ENCODE results near the gene PFKL.

The PFKL gene

DNA sequence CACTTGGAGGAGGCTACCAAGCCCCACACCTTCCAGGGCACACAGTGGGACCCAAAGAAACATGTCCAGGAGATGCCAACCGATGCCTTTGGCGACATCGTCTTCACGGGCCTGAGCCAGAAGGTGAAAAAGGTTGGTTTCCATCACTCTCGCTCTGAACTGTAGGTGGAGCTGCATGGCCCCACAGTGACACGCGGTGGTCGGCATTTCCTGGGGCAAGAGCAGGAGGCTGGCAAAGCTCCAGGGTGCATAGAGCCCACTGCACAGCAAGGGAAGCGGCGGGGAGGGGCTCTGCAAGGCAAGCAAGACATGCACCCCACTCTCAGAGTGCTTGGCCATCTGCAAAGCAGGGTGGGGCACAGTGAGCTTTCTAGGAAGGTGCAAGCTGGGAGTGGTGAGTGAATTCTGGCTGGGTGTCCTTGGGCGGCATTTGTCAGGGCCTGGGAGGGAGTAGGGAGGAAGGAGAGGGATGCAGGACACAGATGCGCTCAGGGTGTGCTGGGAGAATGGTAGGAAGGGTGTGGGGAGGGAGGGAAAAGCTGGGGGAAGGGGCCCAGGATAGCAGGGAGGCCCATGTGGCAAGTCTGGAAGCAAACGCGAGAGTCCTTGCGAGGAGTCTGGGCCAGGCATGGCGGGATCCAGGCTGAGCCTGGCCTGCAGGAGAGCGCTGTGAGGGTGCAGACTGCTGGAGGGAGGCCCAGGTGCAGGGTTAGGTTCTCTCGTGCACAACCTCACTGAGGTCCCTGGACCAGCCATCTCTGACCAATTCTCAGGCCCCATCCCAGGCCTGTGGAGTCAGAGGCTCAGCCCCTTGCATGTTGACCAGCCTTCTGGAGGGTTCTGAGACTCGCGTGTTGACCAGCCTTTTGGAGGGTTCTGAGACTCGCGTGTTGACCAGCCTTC is 64.5 kb downstream of the PFKL start:
- DNase-seq (ENCODE audit: extremely low read depth, low read depth): no peak
- TF ChIP-seq, protein P1, sequence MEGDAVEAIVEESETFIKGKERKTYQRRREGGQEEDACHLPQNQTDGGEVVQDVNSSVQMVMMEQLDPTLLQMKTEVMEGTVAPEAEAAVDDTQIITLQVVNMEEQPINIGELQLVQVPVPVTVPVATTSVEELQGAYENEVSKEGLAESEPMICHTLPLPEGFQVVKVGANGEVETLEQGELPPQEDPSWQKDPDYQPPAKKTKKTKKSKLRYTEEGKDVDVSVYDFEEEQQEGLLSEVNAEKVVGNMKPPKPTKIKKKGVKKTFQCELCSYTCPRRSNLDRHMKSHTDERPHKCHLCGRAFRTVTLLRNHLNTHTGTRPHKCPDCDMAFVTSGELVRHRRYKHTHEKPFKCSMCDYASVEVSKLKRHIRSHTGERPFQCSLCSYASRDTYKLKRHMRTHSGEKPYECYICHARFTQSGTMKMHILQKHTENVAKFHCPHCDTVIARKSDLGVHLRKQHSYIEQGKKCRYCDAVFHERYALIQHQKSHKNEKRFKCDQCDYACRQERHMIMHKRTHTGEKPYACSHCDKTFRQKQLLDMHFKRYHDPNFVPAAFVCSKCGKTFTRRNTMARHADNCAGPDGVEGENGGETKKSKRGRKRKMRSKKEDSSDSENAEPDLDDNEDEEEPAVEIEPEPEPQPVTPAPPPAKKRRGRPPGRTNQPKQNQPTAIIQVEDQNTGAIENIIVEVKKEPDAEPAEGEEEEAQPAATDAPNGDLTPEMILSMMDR (IDR thresholded peaks at IDR 0.05; ENCODE audit: low read depth, low read length): no peak

DNA sequence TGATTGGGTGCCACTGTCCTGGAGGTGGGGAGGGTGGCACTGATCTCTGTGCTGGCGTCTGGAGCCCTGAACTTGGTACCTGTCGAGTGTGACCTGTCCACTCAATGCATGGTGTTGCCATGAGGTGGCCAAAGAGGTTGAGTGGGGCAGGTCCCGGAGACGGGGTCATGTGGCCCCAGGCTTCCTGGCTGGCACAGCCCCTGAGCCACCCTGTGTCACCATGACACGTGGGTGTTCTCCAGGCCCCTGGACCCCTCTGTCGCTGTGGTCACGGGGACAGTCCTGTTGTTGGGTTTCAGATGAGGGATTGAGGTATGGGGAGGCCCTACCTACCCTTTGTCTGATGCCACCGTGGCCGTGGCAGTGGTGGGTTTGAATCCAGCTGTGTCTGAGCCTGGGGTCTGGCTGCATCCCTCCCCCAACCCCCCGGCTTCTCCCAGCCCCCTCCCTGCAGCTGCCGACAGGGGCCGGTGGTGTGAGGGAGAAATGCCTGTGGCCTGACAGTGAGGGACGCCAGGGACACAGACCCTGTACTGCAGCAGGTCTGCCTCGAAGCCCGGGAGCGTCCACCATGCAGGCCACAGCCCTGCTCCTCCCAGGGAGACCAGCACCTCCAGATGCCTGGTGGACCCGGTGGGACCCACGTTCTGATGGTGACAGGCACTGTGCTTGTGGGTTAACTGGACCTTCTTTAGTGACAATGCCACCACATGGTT is 65.6 kb downstream of the PFKL start:
- DNase-seq (ENCODE audit: extremely low read depth, low read depth): no peak
- TF ChIP-seq, protein P1 (IDR thresholded peaks at IDR 0.05; ENCODE audit: low read depth, low read length): no peak

DNA sequence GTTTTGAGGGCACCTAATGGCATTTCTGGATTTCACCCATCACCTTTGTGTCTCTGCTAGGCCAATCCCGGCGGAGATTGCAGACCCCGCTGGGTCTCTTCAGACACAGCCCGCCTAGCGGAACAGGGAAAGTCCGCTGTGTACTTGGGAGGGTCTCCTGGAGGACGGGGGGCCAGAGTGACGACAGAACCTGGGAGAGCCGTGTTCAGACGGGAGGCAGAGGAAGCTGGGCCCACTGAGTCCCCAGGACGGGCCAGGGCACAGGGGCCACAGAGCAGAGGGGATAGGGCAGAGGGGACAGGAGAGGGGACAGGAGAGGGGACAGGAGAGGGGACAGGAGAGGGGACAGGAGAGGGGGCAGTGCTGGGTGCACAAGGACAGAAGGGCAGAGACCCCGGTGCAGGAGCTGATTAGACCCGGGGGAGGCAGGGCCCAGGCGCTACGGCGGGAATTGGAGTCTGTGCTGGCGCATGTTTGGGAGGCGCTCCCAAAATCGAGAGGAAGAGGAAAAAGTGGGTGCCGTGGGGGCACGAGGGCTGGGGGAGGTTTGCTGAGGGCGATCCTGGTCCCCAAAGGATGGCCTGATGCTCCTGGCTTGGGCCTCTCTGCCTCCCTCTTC is 66.2 kb downstream of the PFKL start:
- DNase-seq (ENCODE audit: extremely low read depth, low read depth): no peak
- TF ChIP-seq, protein P1 (IDR thresholded peaks at IDR 0.05; ENCODE audit: low read depth, low read length): no peak

DNA sequence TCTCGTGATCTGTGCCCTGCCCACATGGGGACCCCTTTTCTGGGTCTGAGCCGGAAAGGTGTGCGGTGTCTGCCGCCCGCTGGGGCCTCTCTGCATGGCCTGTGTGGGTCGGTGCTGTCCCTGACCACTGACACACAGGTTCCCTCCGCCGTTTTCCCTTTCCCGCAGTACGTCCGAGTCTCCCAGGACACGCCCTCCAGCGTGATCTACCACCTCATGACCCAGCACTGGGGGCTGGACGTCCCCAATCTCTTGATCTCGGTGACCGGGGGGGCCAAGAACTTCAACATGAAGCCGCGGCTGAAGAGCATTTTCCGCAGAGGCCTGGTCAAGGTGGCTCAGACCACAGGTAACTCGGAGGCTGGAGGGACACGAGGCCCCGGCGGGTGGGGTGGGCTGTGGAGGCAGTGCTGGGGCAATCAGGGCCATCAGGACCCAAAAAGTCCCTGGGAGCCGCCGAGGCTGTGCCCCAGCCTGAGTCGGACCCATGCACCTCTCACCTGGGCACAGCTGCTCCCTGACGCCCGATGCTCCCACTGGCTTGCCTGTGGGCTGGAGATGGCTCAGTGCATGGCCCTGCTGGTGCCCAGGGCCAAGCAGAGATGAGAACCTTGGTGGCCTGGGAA is 66.8 kb downstream of the PFKL start:
- TF ChIP-seq, protein P1 (IDR thresholded peaks at IDR 0.05; ENCODE audit: low read depth, low read length): no peak
- DNase-seq (ENCODE audit: extremely low read depth, low read depth): no peak

DNA sequence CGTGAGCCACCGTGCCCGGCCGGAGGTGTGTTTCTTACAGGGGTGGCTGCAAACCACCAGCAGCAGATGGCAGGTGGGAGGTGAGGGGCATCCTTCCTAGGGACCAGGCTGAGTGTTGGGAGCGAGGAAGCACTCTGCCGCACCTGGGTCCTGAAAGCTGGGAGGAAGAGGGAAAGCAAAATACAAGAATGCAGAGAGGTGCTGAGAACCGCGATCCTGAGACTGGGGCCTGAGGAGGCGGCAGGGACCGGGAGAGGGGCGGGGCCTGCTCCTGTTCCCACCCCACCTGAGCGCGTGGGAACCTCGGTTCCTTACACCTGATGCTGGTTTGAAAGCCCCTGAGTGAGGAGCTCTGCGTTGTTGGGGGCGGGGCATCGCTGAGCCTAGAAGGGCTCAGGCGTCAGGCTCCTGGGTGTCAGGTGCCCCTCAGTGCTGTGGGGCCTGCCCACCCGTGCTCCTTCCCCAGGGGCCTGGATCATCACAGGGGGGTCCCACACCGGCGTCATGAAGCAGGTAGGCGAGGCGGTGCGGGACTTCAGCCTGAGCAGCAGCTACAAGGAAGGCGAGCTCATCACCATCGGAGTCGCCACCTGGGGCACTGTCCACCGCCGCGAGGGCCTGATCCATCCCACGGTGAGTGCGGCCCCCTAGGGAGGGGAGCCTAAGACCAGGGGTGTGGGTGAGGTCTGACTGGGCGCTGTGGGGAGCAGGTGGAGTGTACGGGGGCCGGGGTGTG is 69.0 kb downstream of the PFKL start:
- TF ChIP-seq, protein P1 (IDR thresholded peaks at IDR 0.05; ENCODE audit: low read depth, low read length): no peak
- no peak for DNase-seq (ENCODE audit: extremely low read depth, low read depth)

DNA sequence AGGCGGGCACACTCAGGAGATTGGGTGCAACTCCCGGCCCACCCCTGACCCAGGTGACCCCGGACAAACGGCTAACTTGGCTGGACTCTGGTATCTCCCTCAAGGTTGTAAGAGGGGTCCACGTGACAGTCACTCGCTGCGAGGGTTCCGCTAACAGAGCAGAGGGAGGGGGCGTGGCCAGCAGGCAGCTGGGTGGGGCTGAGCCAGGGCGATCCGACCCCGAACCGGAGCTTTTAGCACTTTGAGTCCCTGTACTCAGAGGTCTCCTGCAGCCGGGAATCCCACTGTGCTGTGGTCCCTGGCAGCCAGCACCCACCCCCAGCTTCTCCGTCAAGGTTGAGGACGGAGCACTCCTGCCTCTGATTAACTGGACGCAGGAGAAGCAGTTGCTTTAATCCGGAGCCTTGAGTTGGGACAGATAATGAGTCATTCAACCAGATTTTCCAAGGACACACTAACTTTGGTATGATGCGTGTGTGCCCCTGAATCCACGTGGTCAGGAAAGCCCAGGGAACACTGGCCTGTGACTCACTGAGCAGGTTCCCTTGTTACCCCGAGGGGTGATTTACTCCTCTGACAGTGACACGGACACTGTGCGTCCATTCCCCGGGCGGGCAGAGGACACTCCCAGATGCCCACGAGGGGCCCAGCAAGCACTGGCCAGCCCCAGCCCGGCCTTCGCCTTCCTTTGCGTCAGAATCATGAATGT is 70.3 kb downstream of the PFKL start:
- DNase-seq (ENCODE audit: extremely low read depth, low read depth): no peak
- TF ChIP-seq, protein P1 (IDR thresholded peaks at IDR 0.05; ENCODE audit: low read depth, low read length): no peak

Measured in AG09319 (cell line).